M059J (cell line): ENCODE results near the gene DOCK2. TPM values are rescaled to one million over a fixed set of nuclear protein-coding genes. Genes with fewer than 3 reads are reported as not detected.

Experiments used
- DNase-seq: peaks from one replicate; pipeline ENCODE4 v3.0.0-alpha.2; 2012; ENCODE audit warnings: low read depth
- total RNA-seq: library from RNA; depleted of rRNA; stranded (reverse); fragments of >200 nt; shearing (Covaris generic); gene quantifications from 2 replicates; pipeline ENCODE4 v1.2.3, GENCODE V29; 2014

Gene DOCK2
- total RNA-seq, 1 experiment from 2014 or later: 45.9 TPM

DNA sequence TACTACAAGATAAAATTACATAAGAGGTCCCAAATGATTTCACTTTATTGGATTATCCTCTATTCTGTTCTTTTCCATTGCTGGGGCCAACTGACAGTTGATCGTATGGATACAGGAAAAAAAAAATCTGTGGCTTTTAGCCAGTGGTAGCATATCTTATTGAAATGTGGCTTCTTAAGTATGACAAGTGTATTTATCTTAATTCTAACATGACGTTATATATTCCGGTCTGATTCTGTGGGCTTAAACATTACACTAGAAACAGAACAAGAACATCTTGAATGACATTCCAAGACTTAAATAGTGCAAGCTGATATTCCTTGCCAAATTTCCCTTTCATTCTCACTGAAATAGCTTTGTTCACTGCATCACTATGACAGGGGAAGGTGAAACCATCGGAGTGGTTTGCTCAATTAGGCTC lies 225.3 kb downstream of the DOCK2 start:
- DNase-seq: no peak

DNA sequence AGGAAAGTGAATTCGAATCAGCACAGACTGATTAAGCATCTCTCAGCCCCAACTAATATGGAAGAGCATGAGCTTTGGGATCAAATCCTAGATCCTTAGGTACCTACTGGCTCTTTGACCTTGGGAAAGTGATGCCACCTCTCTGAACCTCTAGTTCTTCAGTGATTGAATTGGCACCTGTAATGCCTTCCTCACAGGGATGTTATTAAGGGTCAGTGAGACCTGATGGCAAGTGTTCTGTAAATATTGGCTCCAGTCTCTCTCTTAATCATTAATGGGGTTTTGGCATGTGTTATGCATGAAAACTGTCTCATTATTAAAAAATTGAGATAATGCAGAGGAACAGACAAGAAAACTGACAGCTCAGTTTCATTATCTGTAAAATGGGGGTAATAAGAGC lies 227.4 kb downstream of the DOCK2 start:
- DNase-seq: no peak

- DNase-seq: no peak
Measured at GRCh38 chr5:169867347-169867746, 230.3 kb downstream of the DOCK2 start.

GRCh38 chr5:169869066-169869465 lies 232.0 kb downstream of the DOCK2 start:
- no peak for DNase-seq

- DNase-seq: no peak
Measured at GRCh38 chr5:169870211-169870610, 233.1 kb downstream of the DOCK2 start.

DNA sequence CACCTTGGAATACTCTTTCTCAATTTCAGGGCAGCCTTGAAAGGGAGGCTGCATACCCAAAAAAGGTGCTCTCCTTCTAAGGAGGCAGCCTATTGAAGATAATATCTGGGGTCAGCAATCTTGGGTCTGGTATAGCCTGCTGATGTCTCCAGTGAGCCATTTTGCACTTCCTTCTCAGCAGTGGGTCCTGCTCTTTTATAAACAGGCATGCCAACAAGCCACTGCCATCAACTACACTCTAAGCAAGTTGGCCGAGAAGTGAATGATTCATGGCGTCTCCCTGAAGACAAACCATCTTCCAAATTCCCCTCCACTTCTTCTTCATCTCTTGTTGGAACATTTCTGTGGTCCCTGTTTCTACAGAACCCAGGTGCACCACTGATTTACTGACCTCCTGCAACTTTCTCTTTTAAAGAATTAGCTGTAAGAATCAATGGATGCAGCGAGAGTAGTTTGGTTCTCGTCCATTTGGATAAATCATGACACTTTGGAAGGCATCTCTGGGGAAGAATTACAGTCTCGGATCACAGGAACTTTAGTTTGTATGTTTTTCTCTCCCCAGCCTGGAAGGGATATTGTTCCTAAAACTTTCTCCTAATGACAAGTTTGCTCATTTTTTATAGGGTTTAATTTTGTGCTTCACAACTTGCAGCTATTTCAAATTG lies 234.9 kb downstream of the DOCK2 start:
- DNase-seq: no peak

- no peak for DNase-seq
Measured at GRCh38 chr5:169873642-169874041, 236.6 kb downstream of the DOCK2 start.

DNA sequence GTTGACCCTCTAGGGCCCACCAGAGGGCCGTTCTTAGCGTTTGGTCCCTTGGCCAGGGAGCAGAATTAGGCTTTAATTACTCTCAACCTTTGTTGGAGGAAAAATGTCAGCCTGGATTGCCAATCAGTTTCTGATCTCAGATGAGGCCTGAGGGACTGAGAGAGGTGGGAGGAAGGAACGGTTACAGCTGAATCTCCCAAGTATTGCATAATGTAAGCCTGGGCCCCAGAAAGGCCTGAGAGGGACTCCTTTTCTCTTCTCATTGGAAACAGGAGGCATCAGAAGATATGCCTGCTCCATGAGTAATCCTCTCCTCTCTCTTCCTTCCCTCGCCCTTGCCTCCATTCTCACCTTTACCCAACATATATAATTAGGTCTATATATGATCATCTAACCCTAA lies 237.5 kb downstream of the DOCK2 start:
- no peak for DNase-seq

- DNase-seq: no peak
Measured at GRCh38 chr5:169875091-169875728, 238.1 kb downstream of the DOCK2 start.

DNA sequence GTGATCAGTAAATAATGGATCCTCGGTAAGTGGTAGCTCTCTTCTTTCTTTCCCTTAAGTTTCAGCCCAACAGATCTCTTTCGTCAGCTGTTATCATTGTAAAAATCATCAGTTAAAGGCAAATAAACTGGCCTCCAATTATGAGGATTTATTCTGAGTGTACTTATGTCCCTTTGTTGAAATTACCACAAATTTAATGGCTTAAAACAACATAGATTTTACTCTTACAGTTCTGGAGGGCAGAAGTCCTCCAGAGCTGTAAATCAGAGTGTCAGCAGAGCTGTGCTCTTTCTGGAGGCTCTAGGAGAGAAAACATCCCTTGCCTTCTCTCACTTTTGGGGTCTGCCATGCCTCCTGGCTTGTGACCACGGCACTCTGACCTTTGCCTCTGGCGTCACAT lies 238.7 kb downstream of the DOCK2 start:
- DNase-seq: no peak

- peak; percentile 62 for DNase-seq
Measured at GRCh38 chr5:169876386-169876785, 239.3 kb downstream of the DOCK2 start.

DNA sequence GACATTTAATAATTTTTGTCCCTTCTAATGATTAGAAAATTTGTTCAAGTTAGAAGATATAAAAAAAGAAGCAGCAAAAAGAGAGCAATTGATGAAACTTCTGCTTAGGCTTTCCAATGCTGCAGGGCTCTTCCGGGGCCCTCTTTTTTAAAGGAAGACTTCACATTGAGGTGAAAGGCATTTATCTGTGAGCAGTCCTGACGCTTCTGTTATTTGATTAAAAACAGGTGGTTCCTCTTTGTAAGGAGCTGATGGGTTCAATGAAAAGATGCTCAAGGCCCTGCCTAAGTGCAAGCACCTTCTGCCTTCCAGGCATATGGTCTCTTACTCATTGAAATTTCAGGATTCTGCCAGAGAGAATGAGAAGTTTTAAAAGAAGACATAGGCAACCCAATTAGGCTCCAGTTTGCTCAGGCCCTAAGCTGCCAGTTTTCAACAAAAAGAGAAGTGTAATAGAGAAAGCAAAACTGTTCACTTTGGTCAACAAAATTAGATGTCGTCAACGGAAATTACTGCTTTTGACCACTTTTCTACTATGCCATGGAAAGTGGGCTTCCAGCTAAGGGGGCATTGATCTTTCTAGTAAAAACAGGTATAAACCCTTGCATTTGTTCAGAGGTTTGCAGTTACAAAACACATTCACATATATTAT lies 243.1 kb downstream of the DOCK2 start:
- DNase-seq: no peak

DNA sequence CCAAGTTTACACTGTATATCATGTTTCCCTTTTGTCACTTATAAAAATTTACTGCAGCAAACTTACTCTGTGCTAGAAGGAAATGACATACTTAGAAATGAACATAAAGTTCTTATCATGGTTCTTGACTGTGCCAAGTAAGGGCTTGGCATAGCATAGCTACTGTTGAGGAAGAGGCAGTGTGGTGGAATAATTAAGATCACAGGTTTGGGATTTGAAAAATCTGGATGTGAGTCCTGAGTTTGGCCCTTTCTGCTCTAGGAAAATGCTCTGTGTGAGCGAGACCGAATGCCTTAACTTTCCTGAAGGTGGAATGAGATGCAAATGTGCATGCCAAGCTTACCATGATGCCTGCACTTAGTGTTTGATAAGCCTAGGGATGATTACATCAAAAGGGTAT lies 243.7 kb downstream of the DOCK2 start:
- DNase-seq: no peak

DNA sequence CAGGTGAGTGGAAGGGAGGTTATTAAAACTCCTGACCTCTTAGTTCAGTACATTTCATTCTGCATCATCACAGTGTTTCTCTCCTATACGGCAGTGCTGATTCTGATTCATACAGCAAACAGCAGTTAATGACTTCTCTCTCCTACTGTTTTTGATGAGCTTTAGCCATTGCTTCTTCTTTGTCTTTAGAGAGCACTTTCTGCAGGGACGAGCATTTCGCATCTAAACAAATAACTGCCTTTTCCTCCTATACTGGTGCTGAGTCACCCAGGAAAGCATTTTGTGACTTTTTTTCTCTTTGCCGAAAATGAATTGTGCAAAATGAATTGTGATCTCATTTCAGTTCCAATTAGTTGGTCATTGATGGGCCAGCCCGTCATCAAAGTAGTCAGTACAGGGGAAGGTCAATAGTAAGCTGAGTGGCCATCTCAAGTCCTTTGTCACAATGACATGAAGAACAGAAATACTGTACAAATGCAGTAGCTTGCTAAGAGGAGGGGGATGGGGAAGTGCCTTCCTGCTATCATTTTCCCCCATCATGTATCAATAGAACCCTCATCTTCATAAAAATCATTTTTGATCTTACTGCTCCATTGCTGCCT lies 244.7 kb downstream of the DOCK2 start:
- DNase-seq: no peak

- no peak for DNase-seq
Measured at GRCh38 chr5:169886033-169886432, 249.0 kb downstream of the DOCK2 start.

GRCh38 chr5:169886677-169887076 lies 249.6 kb downstream of the DOCK2 start:
- no peak for DNase-seq

DNA sequence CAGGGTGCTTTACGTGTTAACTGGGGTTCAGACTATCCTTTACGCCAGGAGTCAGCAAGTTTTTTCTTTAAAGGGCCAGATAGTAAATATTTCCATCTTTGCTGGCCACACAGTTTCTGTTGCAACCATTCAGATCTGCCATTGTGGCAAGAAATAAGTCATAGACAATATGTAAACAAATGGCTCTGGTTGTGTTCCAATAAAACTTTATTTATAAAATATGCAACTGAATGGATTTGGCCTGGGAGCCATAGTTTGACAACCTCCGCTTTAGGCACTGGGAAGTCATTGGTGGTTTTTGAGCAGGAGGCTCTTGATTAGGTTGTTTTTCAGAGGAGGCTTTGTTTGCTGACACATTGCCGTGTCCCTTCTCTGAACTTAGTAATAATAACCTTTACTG lies 252.5 kb downstream of the DOCK2 start:
- DNase-seq: no peak

DNA sequence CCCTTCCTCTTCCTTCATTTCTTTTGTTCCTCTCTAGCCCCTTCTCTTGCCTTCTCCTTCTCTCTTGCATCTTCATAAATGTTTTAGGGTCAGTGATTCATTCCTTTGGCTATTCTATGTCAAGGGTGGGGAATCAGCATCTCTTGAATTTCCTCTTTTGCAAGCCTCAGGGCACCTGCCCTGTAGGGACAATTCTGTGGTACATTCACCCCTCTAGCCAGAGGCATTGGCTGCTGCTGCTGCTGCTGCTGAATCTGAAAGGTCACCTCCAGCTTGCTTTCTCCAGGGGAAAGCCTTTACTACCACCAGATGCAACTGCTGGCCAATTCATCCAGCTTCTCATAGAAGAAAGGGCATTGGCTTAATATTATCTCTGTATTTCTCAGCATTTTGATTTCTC lies 255.9 kb downstream of the DOCK2 start:
- DNase-seq: peak; percentile 74

DNA sequence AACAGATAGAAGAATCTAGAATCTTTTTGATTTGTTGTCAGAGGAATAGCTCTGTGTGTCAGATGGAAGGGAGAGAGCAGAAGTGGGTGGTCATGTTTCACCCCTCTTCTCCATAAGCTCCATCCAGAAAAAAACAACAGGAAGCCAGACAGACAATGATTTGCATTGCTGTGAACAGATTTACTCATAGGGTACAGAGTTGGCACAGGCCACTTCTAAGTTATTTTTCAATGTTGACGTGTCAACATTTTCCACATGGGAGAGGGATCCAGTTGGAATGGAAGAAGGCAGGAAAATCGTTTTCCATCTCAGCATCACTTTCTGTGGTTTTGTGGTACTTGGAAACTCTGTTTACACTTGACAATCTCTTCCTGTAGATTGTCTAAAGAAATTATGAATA lies 256.5 kb downstream of the DOCK2 start:
- DNase-seq: peak; percentile 71

DNA sequence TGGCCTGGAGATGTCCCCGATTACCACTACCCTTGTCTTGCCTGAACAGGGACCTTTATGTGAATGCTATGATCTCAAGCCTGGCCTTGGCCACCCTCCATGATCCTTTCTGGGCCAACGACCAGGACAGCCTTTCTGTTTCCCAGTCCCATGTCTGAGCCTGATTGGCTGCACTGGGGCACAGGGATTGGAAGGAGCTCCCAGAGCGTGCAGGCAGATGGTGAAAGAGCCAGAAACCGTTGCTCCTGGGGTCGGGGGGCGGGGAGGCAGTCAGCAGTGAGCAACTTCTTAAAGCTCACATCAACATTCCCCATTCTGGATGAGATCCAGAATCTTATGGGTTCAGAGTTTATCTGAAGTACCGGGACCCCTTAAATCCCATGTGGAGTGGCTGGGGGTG lies 258.9 kb downstream of the DOCK2 start:
- no peak for DNase-seq

DNA sequence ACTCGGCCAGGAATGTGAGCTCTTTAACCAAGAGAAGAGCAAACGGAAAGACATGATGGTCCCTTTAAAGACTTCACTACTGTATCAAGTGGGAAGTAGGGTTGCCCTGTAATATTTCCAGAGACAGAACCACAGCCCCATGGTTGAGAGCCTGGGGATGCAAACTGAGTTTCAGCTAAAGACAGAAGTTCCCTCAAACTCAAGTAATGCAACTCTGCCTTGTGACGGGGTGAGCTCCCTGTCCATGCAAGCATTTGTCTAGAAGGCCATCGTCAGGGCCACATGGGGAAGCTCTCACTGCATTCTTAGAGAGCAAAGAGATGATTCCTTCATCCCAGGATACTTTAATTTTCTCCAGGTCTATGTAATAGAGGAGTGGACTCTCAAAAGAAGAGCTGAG lies 260.4 kb downstream of the DOCK2 start:
- DNase-seq: no peak

DNA sequence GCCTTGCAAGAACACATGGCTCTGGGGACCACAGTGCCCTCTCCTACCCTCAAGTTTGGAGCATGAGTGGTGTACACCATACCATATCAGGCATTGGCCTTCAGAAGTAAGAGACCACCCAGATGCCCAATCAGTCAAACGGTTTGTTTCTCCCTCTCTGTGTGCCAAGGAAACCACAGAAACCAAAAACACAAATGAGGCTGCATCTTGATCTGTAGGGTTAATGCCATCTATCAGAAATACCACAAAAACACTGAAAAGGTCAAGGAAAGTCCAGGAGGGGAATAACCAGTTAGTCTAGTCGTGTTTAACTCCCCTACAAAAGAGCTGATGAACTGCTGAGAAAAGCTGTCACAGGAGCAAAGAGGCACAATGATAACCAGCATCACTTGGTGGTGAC lies 264.8 kb downstream of the DOCK2 start:
- no peak for DNase-seq

DNA sequence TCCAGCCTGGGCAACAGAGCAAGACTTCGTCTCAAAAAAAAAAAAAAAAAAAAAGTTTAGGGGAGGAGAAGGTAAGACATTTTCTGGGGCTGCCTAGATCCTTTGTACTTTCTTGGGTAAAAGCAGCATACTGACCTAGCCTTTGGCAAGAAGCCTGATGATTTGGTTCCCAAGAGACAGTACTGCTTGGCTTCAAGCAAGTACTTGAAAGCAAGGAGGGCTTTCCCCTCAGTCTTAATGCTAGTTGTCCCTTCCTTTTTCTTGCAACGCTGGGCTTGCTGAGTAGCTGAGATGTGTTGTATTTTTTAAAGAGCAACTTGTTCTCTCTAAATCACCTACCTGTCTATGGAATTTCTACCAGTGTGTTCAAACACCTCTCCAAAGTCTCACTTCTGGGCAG lies 267.0 kb downstream of the DOCK2 start:
- peak; percentile 31 for DNase-seq
